Caco-2 (cell line): ENCODE results near the gene CAMK2G. TPM values are rescaled to one million over a fixed set of nuclear protein-coding genes. Genes with fewer than 3 reads are reported as not detected.

Experiments used
- BruUV-seq: library from RNA; stranded (reverse); fragments of 400-500 nt; replicated peaks from 2 replicates; lab custom pipeline; 2021; lab: Mats Ljungman, UMichigan
- CTCF ChIA-PET: fragments of 300-600 bp; sonication (Branson Sonifier 250); formaldehyde crosslinking; loops from one replicate; lab custom pipeline; 2022; ENCODE audit warnings: antibody characterized with exemption; lab: Charles Lee
- POLR2A ChIA-PET: fragments of 300-600 bp; sonication (Branson Sonifier 250); formaldehyde crosslinking; loops from one replicate; lab custom pipeline; 2022; ENCODE audit warnings: antibody characterized with exemption; lab: Charles Lee
- DNase-seq, 2 experiments: peaks; one replicate each; pipeline versions ENCODE4 v3.0.0 to v3.0.0-alpha.2; 2020 to 2022
- H3K27me3 ChIP-seq: replicated peaks from 2 replicates; pipeline ENCODE4 v1.6.0; 2011; ENCODE audit warnings: low read length; ENCODE audit not compliant: control insufficient read depth, insufficient read depth
- H3K36me3 ChIP-seq: 2 replicates; pipeline ENCODE4 v1.5.1; 2011; ENCODE audit warnings: low read length; ENCODE audit not compliant: control insufficient read depth, insufficient read depth
- H3K4me1 ChIP-seq: fragments of 250-450 bp; sonication (Bioruptor Pico); 2 replicates; pipeline ENCODE4 v1.5.1; 2020; ENCODE audit warnings: mild to moderate bottlenecking
- H3K4me3 ChIP-seq: 2 replicates; pipeline ENCODE4 v1.5.1; 2011; ENCODE audit warnings: low read depth, mild to moderate bottlenecking, control low read depth, low read length
- H3K9me3 ChIP-seq: fragments of 250-450 bp; sonication (Bioruptor Pico); 2 replicates; pipeline ENCODE4 v1.5.1; 2020; ENCODE audit warnings: mild to moderate bottlenecking, moderate library complexity
- H3K27ac Mint-ChIP-seq: one replicate; pipeline ENCODE4 v1.8.0; 2022; ENCODE audit warnings: mixed read lengths; ENCODE audit not compliant: unreplicated experiment
- H3K27me3 Mint-ChIP-seq: one replicate; pipeline ENCODE4 v1.8.0; 2022; ENCODE audit warnings: mixed read lengths; ENCODE audit not compliant: insufficient read depth, unreplicated experiment
- H3K36me3 Mint-ChIP-seq: one replicate; pipeline ENCODE4 v1.8.0; 2022; ENCODE audit warnings: mild to moderate bottlenecking, mixed read lengths; ENCODE audit not compliant: insufficient read depth, unreplicated experiment
- H3K4me1 Mint-ChIP-seq: one replicate; pipeline ENCODE4 v1.8.0; 2022; ENCODE audit warnings: low read depth, mixed read lengths; ENCODE audit not compliant: unreplicated experiment
- H3K4me3 Mint-ChIP-seq: one replicate; pipeline ENCODE4 v1.8.0; 2022; ENCODE audit warnings: mild to moderate bottlenecking, moderate library complexity, mixed read lengths; ENCODE audit not compliant: unreplicated experiment
- H3K9me3 Mint-ChIP-seq: one replicate; pipeline ENCODE4 v1.8.0; 2022; ENCODE audit warnings: mixed read lengths; ENCODE audit not compliant: unreplicated experiment
- CTCF ChIP-seq, 2 experiments: fragments of 200-600 bp in 1 of 2; IDR thresholded peaks; 1 replicate in 1 of 2; 2 replicates in 1 of 2; pipeline versions ENCODE4 v1.5.1 to v1.8.0; 2011 to 2022; ENCODE audit warnings: antibody characterized with exemption in 1 of 2, control low read depth in 1 of 2, inconsistent platforms in 1 of 2, low read depth in 1 of 2, low read length in 1 of 2, mild to moderate bottlenecking in 1 of 2, moderate library complexity in 1 of 2; ENCODE audit not compliant: insufficient read depth in 1 of 2, severe bottlenecking in 1 of 2, unreplicated experiment in 1 of 2
- intact Hi-C: fragments of 100-400 bp; cut with micrococcal nuclease; formaldehyde crosslinking; loops from one replicate; pipeline ENCODE4 v1.10.0; 2022; ENCODE audit not compliant: unreplicated experiment
- total RNA-seq: library from RNA; stranded (reverse); gene quantifications from 2 replicates; pipeline ENCODE4 v1.2.3, GENCODE V29; 2022

CAMK2G gene
- total RNA-seq, 1 experiment from 2014 or later, result 78.8 TPM

GRCh38 chr10:73862011-73862410 is 12.3 kb downstream of the CAMK2G start:
- no peaks in the 10 kb centered on the region for H3K4me1 ChIP-seq
- intact Hi-C loops, result no loop called here
- no peaks in the 10 kb centered on the region for H3K4me1 Mint-ChIP-seq
- H3K36me3 Mint-ChIP-seq, result peaks cover 88% of the 10 kb centered on the region
- no peaks in the 10 kb centered on the region for H3K27me3 Mint-ChIP-seq
- no peak overlapping the region for H3K4me3 Mint-ChIP-seq
- POLR2A ChIA-PET, result no interaction called here
- CTCF ChIA-PET, result interaction anchor here (0.6 to 1.0 kb wide), 2 partner anchors 10 to 368 kb away, joined by 3 to 5 read pairs; no protein-coding TSS in a partner anchor
- BruUV-seq, result no TSS peak
- H3K9me3 ChIP-seq, result no peaks in the 10 kb centered on the region
- peaks cover 7% of the 10 kb centered on the region for H3K36me3 ChIP-seq
- no peak for TF ChIP-seq CTCF (IDR thresholded peaks at IDR 0.05; ENCODE audit: insufficient read depth in 1 of 2, low read depth in 1 of 2, low read length in 1 of 2, severe bottlenecking in 1 of 2, unreplicated experiment in 1 of 2)
- no peak for DNase-seq
- H3K9me3 Mint-ChIP-seq, result no peaks in the 10 kb centered on the region
- no peaks in the 10 kb centered on the region for H3K27me3 ChIP-seq
- H3K4me3 ChIP-seq, result no peak overlapping the region
- H3K27ac Mint-ChIP-seq, result no peak overlapping the region

- no TSS peak for BruUV-seq
- Mint-ChIP-seq H3K9me3 (no peaks in the 10 kb centered on the region), H3K27me3 (no peaks in the 10 kb centered on the region), H3K4me3 (no peak overlapping the region), H3K27ac (no peak overlapping the region), H3K36me3 (peaks cover 88% of the 10 kb centered on the region), H3K4me1 (peaks cover 10% of the 10 kb centered on the region)
- Histone ChIP-seq H3K4me1 (no peaks in the 10 kb centered on the region), H3K27me3 (no peaks in the 10 kb centered on the region), H3K36me3 (peaks cover 7% of the 10 kb centered on the region), H3K4me3 (no peak overlapping the region), H3K9me3 (no peaks in the 10 kb centered on the region)
- no peak for DNase-seq
- intact Hi-C loops, result no loop called here
- POLR2A ChIA-PET, result no interaction called here
- CTCF ChIA-PET, result interaction anchor here (1.9 kb wide), 1 partner anchor 20 kb away, joined by 4 read pairs; no protein-coding TSS in a partner anchor
- TF ChIP-seq CTCF (IDR thresholded peaks at IDR 0.05; ENCODE audit: insufficient read depth in 1 of 2, low read depth in 1 of 2, low read length in 1 of 2, severe bottlenecking in 1 of 2, unreplicated experiment in 1 of 2), result no peak
Measured at GRCh38 chr10:73859784-73860491, 14.4 kb downstream of the CAMK2G start.

- H3K36me3 ChIP-seq, result peaks cover 7% of the 10 kb centered on the region
- TF ChIP-seq CTCF (IDR thresholded peaks at IDR 0.05; ENCODE audit: insufficient read depth in 1 of 2, low read depth in 1 of 2, low read length in 1 of 2, severe bottlenecking in 1 of 2, unreplicated experiment in 1 of 2), result no peak
- H3K4me3 Mint-ChIP-seq, result no peak overlapping the region
- H3K27me3 ChIP-seq, result no peaks in the 10 kb centered on the region
- no peak for DNase-seq
- H3K27me3 Mint-ChIP-seq, result no peaks in the 10 kb centered on the region
- no peaks in the 10 kb centered on the region for H3K9me3 Mint-ChIP-seq
- H3K36me3 Mint-ChIP-seq, result peaks cover 88% of the 10 kb centered on the region
- ChIA-PET CTCF (interaction anchor here (1.9 kb wide), 1 partner anchor 20 kb away, joined by 4 read pairs; no protein-coding TSS in a partner anchor), POLR2A (no interaction called here)
- H3K27ac Mint-ChIP-seq, result no peak overlapping the region
- peaks cover 16% of the 10 kb centered on the region for H3K4me1 Mint-ChIP-seq
- H3K4me1 ChIP-seq, result peaks cover 5% of the 10 kb centered on the region; the same call in 1 of the 2 replicates
- intact Hi-C loops, result no loop called here
- H3K4me3 ChIP-seq, result no peak overlapping the region
- no peaks in the 10 kb centered on the region for H3K9me3 ChIP-seq
- no TSS peak for BruUV-seq
Measured at GRCh38 chr10:73859428-73859783, 14.9 kb downstream of the CAMK2G start.
